ENCODE data around the gene TNFSF8.

- TF ChIP-seq NR3C1 (CRISPR knock-in tag; conservative IDR thresholded peaks at IDR 0.05; ENCODE audit: low read depth) (no peak), CTCF (IDR thresholded peaks at IDR 0.05) (no peak), ATF3 (CRISPR knock-in tag; conservative IDR thresholded peaks at IDR 0.05) (no peak), MXD4 (CRISPR knock-in tag; IDR thresholded peaks at IDR 0.05; ENCODE audit: borderline replicate concordance) (no peak), SMAD4 (CRISPR knock-in tag; IDR thresholded peaks at IDR 0.05) (no peak), SMAD3 (CRISPR knock-in tag; IDR thresholded peaks at IDR 0.05; ENCODE audit: borderline replicate concordance) (no peak)
Measured at GRCh38 chr9:114969269-114969668, 38.9 kb upstream of the TNFSF8 start.

Measured in WTC11 (cell line).